Spleen (tissue), 7 donors: Measurements from ENCODE around the gene PTPN6.

ENCODE experiments used
- CTCF ChIP-seq, 11 experiments: fragments of 200-600 bp in 7 of 11; fragments of 450-650 bp in 4 of 11; sonication (generic) in 4 of 11; IDR thresholded peaks in 8 of 11; conservative IDR thresholded peaks in 3 of 11; 1 replicate in 7 of 11; 2 replicates in 4 of 11; pipeline versions ENCODE4 v1.4.0 to v1.8.0; 2016 to 2021; ENCODE audit warnings: antibody characterized with exemption in 11 of 11, inconsistent platforms in 4 of 11, mild to moderate bottlenecking in 1 of 11
- POLR2AphosphoS5 ChIP-seq, 3 donors: sonication (generic); formaldehyde crosslinking; IDR thresholded peaks; one replicate each; pipeline ENCODE4 v1.5.1; 2017; ENCODE audit warnings: antibody characterized with exemption in 3 of 3
- donor health status: DM: no; HTN: no; CAD: no; lungs with moderate emphysema.
- donor health status: DM: no; HTN: no; CAD: no.
- donor health status: DM: no; HTN: no; CAD: no.

GRCh38 chr12:6996040-6996441, 44.9 kb downstream of the PTPN6 start:
- no peak for TF ChIP-seq CTCF (IDR thresholded peaks at IDR 0.05 in 8 of 11, conservative IDR thresholded peaks at IDR 0.05 in 3 of 11)
- TF ChIP-seq POLR2AphosphoS5 (IDR thresholded peaks at IDR 0.05) = no peak
